GM15510 (cell line): Measurements from ENCODE around the gene GSTT4.

Experiments used
- POLR2A ChIP-seq: IDR thresholded peaks from 3 replicates; pipeline ENCODE4 v1.6.1; 2011; ENCODE audit warnings: borderline replicate concordance; ENCODE audit not compliant: insufficient read length; ENCODE audit errors: extremely low read depth

GSTT4 gene

DNA sequence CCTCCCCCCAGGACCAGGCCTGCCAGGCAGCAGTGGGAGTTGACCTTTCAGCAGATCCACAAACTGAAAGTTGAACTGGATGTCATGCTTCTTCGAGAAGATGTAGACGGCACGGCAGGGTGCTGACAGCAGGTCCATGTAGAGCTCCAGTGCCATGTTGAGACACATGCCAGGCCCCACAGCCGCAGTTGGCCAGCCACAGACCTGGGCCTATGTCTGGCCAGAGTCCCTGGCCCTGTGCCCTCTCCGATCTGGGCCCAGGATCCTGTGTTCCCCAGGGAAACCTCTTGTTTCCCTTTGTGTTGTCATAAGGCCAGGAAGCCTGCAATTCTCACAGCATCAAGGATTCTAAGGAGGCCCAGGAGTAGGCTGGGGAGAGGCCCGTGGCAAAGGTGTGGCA lies at the start of gene GSTT4:
Gene GSTT4, minus strand, starts transcription at position 253 of the 400 bp plus-strand sequence. Its CDS starts 97 bp downstream, at position 156.
- TF ChIP-seq POLR2A, result no peak

- no peak for TF ChIP-seq POLR2A
Observed at GRCh38 chr22:24054356-24054755, 49.1 kb upstream of the GSTT4 start.

GRCh38 chr22:24053481-24054226 lies 48.4 kb upstream of the GSTT4 start:
- TF ChIP-seq POLR2A, result no peak

DNA sequence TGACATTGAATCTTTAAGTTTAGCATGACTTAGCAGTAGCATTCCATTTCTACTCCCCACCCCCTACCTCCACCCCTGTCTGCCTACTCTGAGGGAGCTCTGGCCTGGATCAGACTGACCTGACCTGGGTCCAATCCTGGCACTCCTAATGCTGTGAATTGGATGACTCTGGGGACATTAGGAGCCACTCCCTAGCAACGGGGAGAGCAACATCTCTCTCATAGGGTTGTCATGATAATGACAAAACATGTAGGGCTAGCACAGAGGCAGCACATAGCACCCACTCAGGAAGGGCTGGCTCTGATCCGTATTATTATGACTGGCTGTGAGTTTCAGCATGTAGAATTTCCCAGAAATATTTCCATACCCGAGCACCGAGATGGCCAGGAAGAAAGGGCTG lies 46.3 kb upstream of the GSTT4 start:
- no peak for TF ChIP-seq POLR2A

DNA sequence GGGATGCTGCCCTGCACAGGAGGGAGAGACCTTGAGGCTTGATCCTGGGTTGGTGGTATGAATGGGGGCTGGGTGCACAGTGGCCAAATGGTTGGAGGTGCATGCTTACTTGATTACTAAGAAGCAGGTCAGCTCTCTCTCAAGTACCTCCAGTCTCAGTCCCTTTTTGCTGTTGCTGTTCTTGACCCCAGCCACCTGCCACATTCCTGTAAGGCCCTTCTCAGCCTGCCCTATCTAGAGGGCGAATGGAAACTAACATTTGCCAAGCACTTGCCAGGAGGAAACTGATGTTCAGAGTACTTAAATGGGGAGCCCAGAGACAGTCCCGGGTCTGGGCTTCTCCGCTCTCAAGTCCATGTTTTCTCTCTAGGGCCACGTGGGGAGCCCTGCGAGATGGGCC lies 45.8 kb upstream of the GSTT4 start:
- no peak for TF ChIP-seq POLR2A

DNA sequence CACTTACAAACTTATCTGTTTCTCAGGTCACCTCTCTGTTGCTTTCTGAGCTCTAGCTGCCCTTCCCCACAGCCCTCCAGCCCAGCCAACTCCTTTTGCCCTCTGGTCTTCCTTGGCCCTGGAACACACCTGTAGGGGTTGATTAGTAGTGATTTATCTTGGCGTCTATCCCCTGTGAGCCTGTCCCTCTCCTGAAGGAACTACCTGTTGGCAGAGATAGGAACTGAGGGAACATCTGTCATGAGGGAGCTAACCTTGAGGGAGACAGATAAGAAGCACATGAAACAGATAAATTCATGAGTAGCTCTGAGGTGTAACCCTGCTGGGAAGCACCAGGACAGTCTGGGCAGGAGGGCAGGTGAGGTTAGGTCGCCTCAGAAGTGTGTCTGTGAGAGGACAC lies 44.7 kb upstream of the GSTT4 start:
- TF ChIP-seq POLR2A, result no peak

GRCh38 chr22:24049211-24049610 lies 44.0 kb upstream of the GSTT4 start:
- TF ChIP-seq POLR2A, result no peak

DNA sequence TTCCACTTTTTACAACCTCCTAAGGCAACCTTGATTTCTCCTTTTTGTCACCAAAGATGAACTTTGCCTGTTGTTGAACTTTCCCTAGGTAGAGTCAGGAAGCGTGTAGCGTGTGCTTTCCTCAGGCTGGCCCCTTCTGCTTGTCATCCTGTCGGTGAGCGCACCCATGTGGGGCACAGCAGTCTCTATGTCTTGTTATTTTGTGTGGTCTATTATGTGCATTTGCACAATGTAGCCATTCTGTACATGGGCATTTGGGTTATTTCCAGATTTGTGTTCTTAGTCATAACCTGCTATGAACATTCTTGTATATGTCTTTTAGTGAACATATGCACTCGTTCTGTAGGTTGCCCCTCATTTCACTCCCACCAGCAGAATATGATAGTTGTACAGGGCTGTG lies 40.8 kb upstream of the GSTT4 start:
- TF ChIP-seq POLR2A, result no peak

DNA sequence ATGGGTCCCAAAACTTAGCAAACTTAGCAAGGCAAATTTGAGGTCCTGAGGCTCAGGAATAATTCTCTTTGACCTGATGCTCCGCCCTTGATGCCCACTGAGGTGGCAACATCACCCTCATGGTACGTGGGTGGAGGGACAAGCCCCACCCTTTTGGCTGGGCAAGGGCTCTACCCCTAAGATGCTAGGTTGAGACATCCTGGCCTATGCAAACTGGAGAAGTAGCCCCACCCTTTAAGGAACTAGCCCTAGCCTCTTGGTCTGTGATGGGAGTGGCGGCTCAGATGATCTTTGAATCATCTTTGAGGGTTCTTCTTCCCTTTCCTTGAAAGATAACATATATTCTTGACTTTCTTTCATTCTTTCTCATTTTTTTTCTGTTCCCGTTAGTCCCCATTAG lies 38.7 kb upstream of the GSTT4 start:
- no peak for TF ChIP-seq POLR2A

- no peak for TF ChIP-seq POLR2A
Observed at GRCh38 chr22:24040946-24041345, 35.7 kb upstream of the GSTT4 start.

GRCh38 chr22:24039046-24039445 lies 33.8 kb upstream of the GSTT4 start:
- no peak for TF ChIP-seq POLR2A

DNA sequence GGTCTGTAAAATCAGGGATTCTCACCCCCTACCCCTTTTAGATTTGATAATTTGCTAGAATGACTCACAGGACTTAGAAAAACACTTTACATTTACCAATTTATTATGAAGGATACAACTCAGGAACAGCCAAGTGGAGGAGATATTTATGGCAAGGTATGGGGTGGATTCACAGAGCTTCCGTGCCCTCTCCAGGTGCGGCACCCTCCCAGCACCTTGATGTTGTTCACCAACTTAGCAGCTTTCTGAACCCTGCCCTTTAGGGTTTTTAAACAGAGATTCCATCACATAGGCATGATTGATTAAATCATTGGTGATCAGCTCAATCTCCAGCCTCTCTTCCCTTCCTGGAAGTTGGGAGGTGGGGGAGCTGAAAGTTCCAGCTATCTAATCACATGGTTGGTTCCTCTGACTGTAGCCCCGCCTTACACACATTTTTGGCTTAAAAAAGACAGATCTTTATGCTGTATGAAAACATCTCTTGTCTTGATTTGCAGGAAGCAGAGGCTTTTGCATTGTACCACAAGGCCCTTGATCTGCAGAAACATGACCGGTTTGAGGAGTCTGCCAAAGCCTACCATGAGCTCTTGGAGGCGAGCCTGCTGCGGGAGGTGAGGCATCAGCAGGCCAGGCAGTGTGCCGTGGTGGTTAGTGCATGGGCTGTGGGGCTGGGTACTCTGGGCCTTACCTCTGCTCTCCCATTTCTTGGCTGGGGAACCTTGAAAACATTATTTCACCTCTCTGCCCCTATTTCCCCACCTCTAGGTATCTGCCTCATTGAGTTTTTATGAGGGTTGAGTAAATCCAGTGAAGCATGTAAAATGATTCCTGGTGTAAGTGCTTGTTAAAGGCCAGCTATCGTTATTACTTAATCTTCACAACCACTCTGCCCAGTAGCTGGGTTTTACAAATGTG lies 32.9 kb upstream of the GSTT4 start:
- TF ChIP-seq POLR2A, result no peak

- TF ChIP-seq POLR2A, result no peak
Observed at GRCh38 chr22:24035296-24035695, 30.0 kb upstream of the GSTT4 start.

- no peak for TF ChIP-seq POLR2A
Observed at GRCh38 chr22:24033731-24034130, 28.5 kb upstream of the GSTT4 start.

DNA sequence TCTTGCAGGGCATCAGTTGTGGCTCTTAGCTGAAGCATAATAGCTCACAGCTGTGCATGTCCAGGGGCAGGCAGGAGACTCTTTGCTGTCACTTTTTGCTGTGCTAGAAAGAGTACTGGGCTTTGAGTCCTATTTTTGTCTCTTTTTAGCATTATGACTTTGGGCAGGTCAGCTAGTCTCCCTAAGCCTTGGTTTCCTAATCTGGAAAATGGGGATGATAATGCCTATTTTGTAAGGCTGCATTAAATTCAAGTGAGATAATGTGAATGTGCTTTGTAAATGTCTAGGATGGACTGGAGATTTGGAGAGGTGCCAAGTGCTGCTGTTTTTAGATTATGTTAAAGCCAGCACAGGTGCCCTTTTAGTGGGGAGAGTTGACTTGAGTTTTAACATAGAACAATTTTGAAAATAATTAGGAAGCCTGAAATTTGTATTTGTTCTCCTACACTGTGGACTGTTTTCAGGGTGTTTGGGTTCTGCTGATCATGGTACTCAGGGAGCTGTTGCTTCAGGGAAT lies 25.0 kb upstream of the GSTT4 start:
- no peak for TF ChIP-seq POLR2A
